Measurements from ENCODE around the gene MAPK1.
"Not testable (repeated sequence)": the region's sequence is repeated elsewhere in the genome, so short reads cannot be mapped to it uniquely, and the experiment has no call there.

Gene MAPK1

DNA sequence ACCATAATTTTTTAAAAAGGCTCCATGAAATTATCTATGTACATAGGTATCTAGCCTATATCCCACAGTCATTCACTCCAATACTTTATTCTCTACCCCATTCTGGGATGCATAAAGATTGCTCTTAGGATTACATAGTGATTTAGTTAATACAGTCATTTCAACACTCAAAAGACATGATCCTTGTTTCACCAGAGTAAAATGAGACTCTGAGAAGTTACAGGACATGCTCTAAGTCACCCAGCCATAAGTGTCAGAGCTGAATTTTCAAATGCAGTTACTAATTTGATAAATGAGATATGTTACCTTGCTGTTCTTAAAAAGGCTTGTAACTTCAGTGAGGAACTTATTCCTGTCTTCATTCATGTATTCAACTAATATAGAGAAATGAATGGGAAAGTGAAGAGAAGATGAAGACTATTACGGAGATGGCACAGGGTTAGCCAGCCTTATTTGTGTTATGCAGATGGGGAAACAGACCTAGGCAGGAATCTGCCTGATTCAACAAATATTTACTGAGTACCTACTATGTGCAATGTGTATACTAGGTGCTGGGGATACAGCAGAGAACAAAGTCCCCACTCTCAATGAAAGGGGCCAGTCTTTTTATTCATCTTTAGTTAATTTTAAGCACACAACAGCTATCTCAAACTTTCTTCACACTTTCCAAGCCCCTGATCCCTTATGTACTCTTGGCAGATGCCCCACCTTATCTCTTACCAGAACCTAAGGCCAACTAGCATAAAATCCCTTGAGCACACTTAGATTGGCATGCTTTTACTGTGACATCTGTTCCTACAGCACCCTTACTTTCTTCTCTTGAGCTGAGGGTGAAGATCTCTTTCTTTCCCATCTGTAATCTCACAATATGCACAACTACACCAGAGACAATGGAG, 21.6 kb downstream of the MAPK1 start:
- no peak for DNase-seq

- no peak for DNase-seq
These were observed 24.5 kb downstream of the MAPK1 start for GRCh38 chr22:21842946-21843345.

- no peak for DNase-seq
These were observed 26.0 kb downstream of the MAPK1 start for GRCh38 chr22:21841422-21841821.

- no peak for DNase-seq
These were observed 27.1 kb downstream of the MAPK1 start for GRCh38 chr22:21840236-21840823.

DNA sequence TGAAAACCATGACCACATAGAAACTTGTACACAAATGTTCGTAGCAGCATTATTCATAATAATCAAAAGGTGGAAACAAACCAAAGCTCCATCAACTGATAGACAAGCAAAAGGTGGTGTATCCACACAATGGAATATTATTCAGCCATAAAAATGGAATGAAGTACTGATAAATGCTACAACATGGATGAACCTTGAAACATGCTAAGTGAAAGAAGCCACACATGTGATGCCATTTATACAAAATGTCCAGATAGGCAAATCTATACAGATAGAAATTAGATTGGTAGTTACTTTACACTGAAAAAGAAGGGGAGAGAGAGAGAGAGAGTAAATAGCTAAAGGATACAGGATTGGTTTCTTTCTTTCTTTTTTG, 27.7 kb downstream of the MAPK1 start:
- no peak for DNase-seq

DNA sequence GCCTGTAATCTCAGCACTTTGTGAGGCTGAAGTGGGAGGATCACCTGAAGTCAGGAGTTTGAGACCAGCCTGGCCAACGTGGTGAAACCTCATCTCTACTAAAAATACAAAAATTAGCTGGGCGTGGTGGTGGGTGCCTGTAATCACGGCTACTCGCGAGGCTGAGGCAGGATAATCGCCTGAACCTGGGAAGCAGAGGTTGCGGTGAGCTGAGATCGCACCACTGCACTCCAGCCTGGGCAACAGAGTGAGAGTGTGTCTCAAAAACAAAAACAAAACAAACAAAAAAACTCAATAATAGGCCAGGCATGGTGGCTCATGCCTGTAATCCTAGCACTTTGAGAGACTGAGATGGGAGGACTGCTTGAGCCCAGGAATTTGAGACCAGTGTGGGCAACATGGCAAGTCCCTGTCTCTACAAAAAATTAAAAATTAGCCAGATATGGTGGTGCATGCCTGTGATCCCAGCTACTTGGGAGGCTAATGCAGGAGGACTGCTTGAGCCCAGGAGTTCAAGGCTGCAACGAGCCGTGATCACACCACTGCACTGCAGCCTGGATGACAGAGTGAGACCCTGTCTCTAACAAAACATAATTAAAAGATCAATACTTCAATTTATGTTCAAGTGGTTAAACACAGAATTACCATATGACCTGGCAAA, 28.2 kb downstream of the MAPK1 start:
- not testable (repeated sequence) for DNase-seq

- DNase-seq, result no peak
These were observed 30.0 kb downstream of the MAPK1 start for GRCh38 chr22:21837248-21837979.

DNA sequence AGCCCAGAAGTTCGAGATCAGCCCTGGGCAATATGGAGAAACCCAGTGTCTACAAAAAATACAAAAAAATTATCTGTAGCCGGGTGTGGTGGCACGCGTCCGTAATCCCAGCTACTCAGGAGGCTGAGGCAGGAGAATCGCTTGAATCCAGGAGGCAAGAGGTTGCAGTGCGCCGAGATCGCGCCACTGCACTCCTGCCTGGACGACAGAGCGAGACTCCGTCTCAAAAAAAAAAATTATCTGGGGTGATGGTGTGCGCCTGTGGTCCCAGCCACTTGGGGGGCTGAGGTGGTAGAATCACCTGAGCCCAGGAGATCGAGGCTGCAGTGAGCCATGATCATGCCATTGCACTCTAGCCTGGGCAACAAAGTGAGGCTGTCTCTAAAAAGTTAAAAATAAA, 31.0 kb downstream of the MAPK1 start:
- DNase-seq, result not testable (repeated sequence)

GRCh38 chr22:21835378-21835777, 32.1 kb downstream of the MAPK1 start:
- no peak for DNase-seq

GRCh38 chr22:21834869-21835268, 32.6 kb downstream of the MAPK1 start:
- no peak for DNase-seq

DNA sequence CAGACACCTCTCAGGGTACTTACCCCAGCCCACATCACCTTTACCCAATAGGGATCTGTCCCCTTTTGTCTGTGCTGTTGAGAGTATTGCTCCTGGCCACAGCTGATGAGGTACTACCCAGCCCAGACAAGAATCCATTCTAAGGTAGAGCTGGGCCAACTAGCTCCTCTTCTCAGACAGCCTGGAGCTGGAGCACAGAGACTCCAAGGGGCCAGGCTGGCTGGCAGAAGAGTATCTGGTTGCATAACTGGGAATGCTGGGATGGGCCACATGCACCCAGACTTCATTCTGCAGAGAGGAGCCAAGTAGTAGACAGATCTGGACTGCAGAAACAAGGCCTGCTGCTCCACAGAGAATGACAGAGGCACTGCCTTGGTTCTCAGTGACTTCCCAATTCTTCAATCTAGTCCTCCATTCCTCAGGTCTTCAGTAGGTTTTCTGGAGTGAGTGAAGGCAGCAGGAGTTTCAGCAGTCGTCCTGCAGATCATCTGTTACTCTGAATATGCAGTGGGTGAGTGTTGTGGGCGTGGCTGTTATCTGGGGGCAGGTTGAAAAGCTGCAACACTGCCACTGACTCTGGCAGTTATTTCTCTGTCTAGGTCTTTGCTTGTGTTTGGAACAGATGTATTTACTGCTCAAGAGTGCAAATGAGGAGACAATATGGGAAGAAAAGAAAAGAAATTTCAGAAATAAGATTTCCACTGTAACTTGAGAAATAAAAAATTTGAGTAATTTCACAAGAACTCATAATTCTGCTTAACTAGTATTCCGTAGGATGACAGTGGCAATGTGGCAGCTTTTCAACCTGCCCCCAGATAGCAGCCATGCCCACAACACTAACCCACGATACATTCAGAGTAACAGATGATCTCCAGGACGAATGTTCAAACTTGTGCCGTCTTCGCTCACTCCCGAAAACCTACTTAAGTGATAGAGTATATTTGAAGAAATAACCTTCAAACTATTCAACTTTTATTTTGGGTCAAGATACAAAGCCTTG, 34.9 kb downstream of the MAPK1 start:
- peak; percentile 38 for DNase-seq

DNA sequence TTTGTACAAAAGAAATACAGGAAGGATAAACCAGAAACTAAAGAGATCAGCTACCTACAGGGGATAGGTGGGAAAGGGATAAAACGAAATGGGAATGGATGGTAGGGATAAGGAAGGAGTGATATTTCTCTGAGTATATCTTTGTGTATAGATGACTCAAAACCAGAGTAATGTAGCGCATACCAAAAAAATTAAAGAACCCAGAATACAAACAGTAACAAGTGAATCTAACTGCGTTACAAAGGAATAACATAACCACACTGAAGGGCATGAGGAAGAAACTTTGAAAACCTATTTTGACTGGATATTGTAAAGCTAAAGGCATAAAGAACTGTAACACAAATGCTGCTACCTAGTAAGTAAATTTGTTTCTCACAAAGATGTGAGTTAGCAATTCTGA, 37.9 kb downstream of the MAPK1 start:
- no peak for DNase-seq

GRCh38 chr22:21828268-21828638, 39.2 kb downstream of the MAPK1 start:
- DNase-seq, result no peak

- no peak for DNase-seq
These were observed 39.7 kb downstream of the MAPK1 start for GRCh38 chr22:21827628-21828267.

DNA sequence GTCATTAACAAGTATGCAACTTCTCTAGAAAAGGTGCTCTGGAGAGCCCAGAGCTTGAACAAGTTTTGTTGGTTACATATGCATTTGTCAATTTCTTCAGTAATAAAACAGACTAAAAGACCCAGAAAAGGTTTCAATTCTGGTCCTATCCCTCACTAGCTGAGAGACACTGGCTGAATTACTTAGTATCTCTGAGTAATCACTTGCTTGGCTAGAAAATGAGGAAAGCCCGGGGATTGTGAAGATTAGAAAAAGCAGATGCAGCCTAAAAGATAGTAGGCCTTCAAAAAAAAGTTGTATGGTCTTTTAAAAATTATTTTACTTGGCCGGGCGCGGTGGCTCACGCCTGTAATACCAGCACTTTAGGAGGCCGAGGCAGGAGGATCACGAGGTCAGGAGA, 41.2 kb downstream of the MAPK1 start:
- no peak for DNase-seq

- not testable (repeated sequence) for DNase-seq
These were observed 42.5 kb downstream of the MAPK1 start for GRCh38 chr22:21824962-21825361.

DNA sequence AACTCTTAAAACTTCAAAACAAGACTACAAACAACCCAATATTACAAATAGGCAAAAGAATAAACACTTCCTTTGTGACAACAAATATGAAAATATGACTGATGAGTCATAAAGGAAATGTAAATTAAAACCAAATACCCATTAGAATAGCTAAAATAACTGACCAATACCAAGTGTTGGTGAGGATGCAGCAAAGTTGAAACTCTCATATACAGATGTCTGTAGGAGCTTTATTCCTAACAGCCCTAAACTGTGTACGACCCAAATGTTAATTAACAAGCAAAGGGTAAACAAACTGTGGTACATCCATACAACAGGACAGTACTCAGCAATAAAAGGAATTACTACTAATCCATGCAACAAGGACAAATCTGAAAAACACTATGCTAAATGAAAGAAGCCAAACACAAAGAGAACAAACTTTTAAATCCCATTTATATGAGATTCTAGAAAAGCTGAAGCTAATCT, 43.0 kb downstream of the MAPK1 start:
- DNase-seq, result no peak

- no peak for DNase-seq
These were observed 43.6 kb downstream of the MAPK1 start for GRCh38 chr22:21823740-21824444.

GRCh38 chr22:21819183-21819770, 48.2 kb downstream of the MAPK1 start:
- no peak for DNase-seq

DNA sequence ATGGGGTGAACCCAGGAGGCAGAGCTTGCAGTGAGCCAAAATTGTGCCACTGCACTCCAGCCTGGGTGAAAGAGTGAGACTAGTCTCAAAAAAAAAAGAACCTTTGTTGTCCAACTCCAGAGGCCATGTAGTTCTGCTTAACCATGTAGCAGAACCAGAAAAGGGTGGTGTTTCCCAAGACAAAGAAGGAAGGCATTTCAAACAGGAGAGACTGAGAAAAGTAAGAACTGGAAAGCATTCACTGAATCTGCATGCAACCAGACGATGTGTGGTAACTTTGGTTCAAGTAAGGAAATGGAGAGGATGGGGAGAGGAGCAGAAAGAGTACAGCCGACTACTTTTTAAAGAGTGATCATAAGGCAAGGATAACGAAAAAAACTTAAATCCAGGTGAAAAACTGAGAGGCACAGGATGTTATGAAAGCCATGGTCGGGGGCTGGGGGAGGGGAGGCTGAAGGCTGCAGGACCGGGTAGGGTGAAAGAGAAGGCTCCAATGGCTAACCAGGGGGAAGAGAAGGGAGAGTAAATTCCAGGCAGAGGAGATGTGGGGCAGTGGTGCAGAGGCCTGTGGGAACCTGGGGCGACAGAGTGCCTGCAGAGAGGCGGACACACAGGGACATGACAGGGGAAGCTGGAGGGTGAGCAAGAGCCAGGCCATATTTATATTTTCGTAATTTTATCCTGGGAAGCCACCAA, 48.8 kb downstream of the MAPK1 start:
- DNase-seq, result no peak
